GM21825 (cell line): Measurements from ENCODE around the gene EXOSC2.

Experiments used
- ATAC-seq: cut with Tn5 transposase; IDR thresholded peaks from one replicate; pipeline ENCODE4 v1.9.1; 2021; ENCODE audit warnings: mild to moderate bottlenecking, moderate library complexity; ENCODE audit not compliant: unreplicated experiment

The EXOSC2 gene

DNA sequence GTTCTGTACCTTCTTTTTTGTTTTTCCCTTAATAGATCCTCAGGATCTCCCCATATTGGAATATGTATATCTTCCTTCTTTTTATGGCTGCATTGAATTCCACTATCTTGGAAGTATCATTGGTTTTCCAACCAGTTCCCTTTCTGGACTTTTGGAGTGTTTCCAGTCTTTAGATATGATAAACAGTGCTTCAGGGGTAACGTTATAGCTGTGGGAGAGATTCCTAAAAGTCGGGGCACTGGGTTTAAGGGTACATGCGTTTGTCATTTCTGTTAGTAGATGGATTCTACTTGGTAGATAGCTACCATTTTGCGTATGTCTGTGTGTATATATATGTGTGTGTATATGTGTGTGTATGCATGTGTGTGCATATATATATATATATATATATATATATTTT, 42.0 kb downstream of the EXOSC2 start:
- ATAC-seq, result no peak

DNA sequence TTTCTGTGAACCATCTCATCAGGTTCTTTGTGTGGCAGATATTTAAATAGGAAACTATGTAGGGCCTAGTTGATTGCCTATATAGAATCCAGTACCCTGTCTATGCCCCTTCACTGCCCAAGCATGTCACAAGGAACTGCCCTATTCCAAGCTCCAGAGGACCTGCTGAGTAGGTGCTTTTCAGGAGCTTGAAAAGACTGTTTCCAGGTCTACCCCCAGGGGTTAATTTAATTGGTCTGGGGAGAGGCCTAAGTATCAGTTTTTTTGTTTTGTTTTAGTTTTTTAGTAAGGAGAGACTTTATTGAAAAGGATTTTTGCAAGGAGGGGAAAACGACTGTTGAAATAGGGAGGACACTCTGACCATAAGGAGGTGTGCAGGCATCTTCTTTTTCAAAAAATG, 43.3 kb downstream of the EXOSC2 start:
- ATAC-seq, result no peak

- ATAC-seq, result no peak
These were observed 44.7 kb downstream of the EXOSC2 start for GRCh38 chr9:130738281-130738680.

DNA sequence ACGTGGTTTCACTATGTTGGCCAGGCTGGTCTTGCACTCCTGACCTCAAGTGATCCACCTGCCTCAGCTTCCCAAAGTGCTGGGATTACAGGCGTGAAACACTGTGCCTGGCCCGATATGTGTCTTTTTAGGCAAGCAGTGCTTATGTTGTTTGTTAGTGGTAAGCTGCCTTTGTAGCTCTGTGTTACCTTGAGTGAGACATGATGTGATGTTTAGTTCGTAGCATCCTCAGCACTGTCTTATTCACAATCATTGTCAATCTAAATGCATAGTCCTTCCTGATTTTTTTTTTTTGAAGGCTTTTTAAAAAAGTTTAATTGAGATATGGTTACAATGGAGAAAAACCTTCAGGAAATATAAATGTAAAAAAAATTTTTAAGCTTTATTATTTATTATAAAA, 45.5 kb downstream of the EXOSC2 start:
- no peak for ATAC-seq

DNA sequence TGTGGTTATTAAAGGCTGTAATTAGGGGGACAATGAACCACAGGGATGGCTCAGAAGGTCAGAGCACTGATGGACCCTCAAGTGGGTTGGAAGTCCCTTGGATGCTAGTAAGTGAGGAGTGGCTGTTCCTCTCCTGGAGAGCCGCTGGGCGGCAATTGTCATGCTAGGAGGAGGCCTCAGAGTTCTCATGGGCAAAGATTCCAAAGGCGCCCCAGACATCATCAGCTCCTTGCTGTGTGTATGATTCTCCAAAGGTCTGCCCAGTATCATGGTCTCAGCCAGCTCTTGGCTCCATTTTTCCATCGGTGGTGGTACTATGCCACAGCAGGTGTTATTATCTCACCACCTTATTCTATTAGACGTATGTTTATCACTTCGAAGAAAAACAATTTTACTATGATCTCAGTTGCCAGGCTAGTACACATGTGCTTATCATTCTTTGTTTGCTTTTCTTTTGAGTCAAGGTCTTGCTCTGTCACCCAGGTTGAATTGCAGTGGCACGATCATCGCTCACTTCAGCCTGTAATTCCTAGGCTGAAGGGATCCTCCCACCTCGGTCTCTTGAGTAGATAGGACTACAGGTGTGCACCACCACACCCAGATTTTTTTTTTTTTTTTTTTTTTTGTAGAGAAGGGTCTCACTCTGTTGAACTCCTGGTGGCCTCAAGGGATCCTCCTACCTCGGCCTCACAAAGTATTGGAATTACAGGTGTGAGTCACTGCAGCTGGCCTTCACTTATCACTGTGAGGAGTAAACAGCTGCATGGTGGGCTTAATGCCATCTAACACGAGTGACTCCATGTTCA, 46.8 kb downstream of the EXOSC2 start:
- ATAC-seq, result no peak

GRCh38 chr9:130741024-130741305, 47.4 kb downstream of the EXOSC2 start:
- ATAC-seq, result no peak

DNA sequence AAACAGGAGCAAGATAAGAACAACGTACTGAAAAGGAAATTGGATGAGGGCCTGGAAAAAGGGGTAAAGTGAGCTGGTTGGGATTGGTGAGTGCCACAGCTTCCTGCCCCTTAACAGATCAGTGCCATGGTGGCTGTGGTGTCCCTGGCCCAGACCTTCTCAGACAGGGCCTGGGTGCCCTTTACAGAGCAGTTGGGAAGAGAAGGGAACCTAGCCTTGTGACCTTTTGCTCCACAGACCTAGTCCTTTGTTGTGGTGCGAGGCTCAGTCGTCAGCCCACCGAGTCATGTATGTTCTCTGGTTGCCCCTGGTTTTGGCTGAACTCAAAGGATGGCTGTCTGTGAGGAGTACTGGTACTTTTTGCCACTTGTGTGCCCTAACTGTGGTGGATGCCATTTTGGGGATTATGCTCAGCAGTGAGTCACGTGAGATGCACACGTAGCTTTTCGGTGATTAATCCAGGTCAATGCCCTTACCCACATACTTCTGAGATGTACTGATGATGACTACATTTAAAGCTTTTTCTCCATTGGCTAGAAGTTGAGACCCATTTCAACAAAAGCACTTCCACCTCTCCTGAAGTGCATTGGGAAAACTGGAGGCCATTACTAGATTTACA, 48.4 kb downstream of the EXOSC2 start:
- no peak for ATAC-seq

GRCh38 chr9:130743656-130744055, 50.1 kb downstream of the EXOSC2 start:
- no peak for ATAC-seq

- no peak for ATAC-seq
These were observed 51.7 kb downstream of the EXOSC2 start for GRCh38 chr9:130745210-130745800.

GRCh38 chr9:130745829-130746228, 52.2 kb downstream of the EXOSC2 start:
- no peak for ATAC-seq

- ATAC-seq, result no peak
These were observed 53.0 kb downstream of the EXOSC2 start for GRCh38 chr9:130746434-130747212.

- ATAC-seq, result no peak
These were observed 58.2 kb downstream of the EXOSC2 start for GRCh38 chr9:130751631-130752355.
